HepG2 (cell line): ENCODE measurements around the gene CCDC121. TPM values are rescaled to one million over a fixed set of nuclear protein-coding genes. Genes with fewer than 3 reads are reported as not detected.

Experiments
- AKAP8 ChIP-seq: sonication (generic); formaldehyde crosslinking; IDR thresholded peaks from 2 replicates; pipeline ENCODE4 v1.5.1; 2020; ENCODE audit warnings: mild to moderate bottlenecking, missing genetic modification reagents
- ATF7 ChIP-seq, 2 experiments: fragments of 450-650 bp in 1 of 2; sonication (generic) in 1 of 2; formaldehyde crosslinking in 1 of 2; IDR thresholded peaks; 2 replicates each; pipeline versions ENCODE4 v1.4.0 to v1.6.1; 2016 to 2020; ENCODE audit warnings: antibody characterized with exemption in 1 of 2, mild to moderate bottlenecking in 1 of 2, missing genetic modification reagents in 1 of 2
- BORCS8-MEF2B ChIP-seq: sonication (generic); formaldehyde crosslinking; IDR thresholded peaks from 2 replicates; pipeline ENCODE4 v1.8.0; 2022; ENCODE audit warnings: mild to moderate bottlenecking, missing genetic modification reagents
- CEBPZ ChIP-seq: IDR thresholded peaks from 2 replicates; pipeline ENCODE4 v1.6.1; 2012; ENCODE audit warnings: low read length, improper control_type of control experiment
- EEA1 ChIP-seq: sonication (generic); formaldehyde crosslinking; IDR thresholded peaks from 2 replicates; pipeline ENCODE4 v1.5.1; 2020; ENCODE audit warnings: mild to moderate bottlenecking, missing genetic modification reagents, borderline replicate concordance
- HDAC1 ChIP-seq: sonication (generic); formaldehyde crosslinking; IDR thresholded peaks from 2 replicates; pipeline ENCODE4 v1.5.1; 2020; ENCODE audit warnings: mild to moderate bottlenecking, missing genetic modification reagents
- HMG20B ChIP-seq: conservative IDR thresholded peaks from 2 replicates; pipeline ENCODE4 v1.6.1; 2016; ENCODE audit warnings: missing genetic modification reagents, missing compliant biosample characterization
- KMT2B ChIP-seq: IDR thresholded peaks from 2 replicates; pipeline ENCODE4 v1.6.1; 2016; ENCODE audit warnings: missing genetic modification reagents, missing compliant biosample characterization
- MAFG ChIP-seq: sonication (generic); formaldehyde crosslinking; IDR thresholded peaks from 2 replicates; pipeline ENCODE4 v1.5.1; 2020; ENCODE audit warnings: mild to moderate bottlenecking, missing genetic modification reagents
- NAIF1 ChIP-seq: sonication (generic); formaldehyde crosslinking; IDR thresholded peaks from 2 replicates; pipeline ENCODE4 v1.5.0; 2020; ENCODE audit warnings: mild to moderate bottlenecking, missing genetic modification reagents, borderline replicate concordance
- PHF20 ChIP-seq: sonication (generic); formaldehyde crosslinking; IDR thresholded peaks from 2 replicates; pipeline ENCODE4 v1.5.0; 2020; ENCODE audit warnings: mild to moderate bottlenecking, missing genetic modification reagents
- RARG ChIP-seq: sonication (generic); formaldehyde crosslinking; IDR thresholded peaks from 2 replicates; pipeline ENCODE4 v1.4.0; 2020; ENCODE audit warnings: low read depth, mild to moderate bottlenecking, missing genetic modification reagents
- RELA ChIP-seq: sonication (generic); formaldehyde crosslinking; IDR thresholded peaks from 2 replicates; pipeline ENCODE4 v1.4.0; 2020; ENCODE audit warnings: missing genetic modification reagents
- SP5 ChIP-seq: IDR thresholded peaks from 2 replicates; pipeline ENCODE4 v1.6.1; 2016; ENCODE audit warnings: low read depth, borderline replicate concordance
- STAT5B ChIP-seq: sonication (generic); formaldehyde crosslinking; IDR thresholded peaks from 2 replicates; pipeline ENCODE4 v1.4.0; 2020; ENCODE audit warnings: missing genetic modification reagents
- ZNF142 ChIP-seq: sonication (generic); formaldehyde crosslinking; IDR thresholded peaks from 2 replicates; pipeline ENCODE4 v1.4.0; 2020; ENCODE audit warnings: missing genetic modification reagents
- ZNF576 ChIP-seq: sonication (generic); formaldehyde crosslinking; IDR thresholded peaks from 2 replicates; pipeline ENCODE4 v1.4.0; 2020; ENCODE audit warnings: mild to moderate bottlenecking, missing genetic modification reagents
- ZNF691 ChIP-seq: sonication (generic); formaldehyde crosslinking; IDR thresholded peaks from 2 replicates; pipeline ENCODE4 v1.4.0; 2020; ENCODE audit warnings: missing genetic modification reagents, low read depth, mild to moderate bottlenecking, borderline replicate concordance
- polyA plus RNA-seq, 8 experiments: library from polyadenylated mRNA; depleted of rRNA in 3 of 8; stranded (reverse) in 7 of 8; unstranded in 1 of 8; fragments of >200 nt; fragmentation: Illumina TruSeq in 4 of 8; extraction: Trizol in 4 of 8; gene quantifications; 2 replicates each; pipeline versions ENCODE4 v1.2.1 to v1.2.3, GENCODE V29; 2011 to 2016; ENCODE audit warnings: low read depth in 4 of 8, missing spikeins in 1 of 8, mixed read lengths in 1 of 8; ENCODE audit not compliant: insufficient read depth in 1 of 8
- total RNA-seq, 5 experiments: library from RNA; depleted of rRNA; stranded (reverse); fragments of >200 nt; fragmentation: Illumina TruSeq; extraction: Trizol; gene quantifications; 2 replicates each; pipeline ENCODE4 v1.2.3, GENCODE V29; 2016; ENCODE audit warnings: low read depth in 1 of 5

CCDC121 gene
- total and polyA plus RNA-seq, 2 of the 13 experiments (the other 11 are each of a cell fraction or from before 2014, with no cell fraction given), result 1.9 to 3.0 TPM

GRCh38 chr2:27628767-27629709 lies at the start of gene CCDC121, which contains the start of gene GPN1 (continued):
- TF ChIP-seq ZNF142 (CRISPR knock-in tag) (0 out of 2 replicates have a peak, but pooled peaks have one; percentile 66), ZNF691 (peak; percentile 76; the same call in 1 of the 2 replicates), NAIF1 (CRISPR knock-in tag) (peak; percentile 92; the same call in 1 of the 2 replicates), MAFG (CRISPR knock-in tag) (no peak), BORCS8-MEF2B (CRISPR knock-in tag) (peak; percentile 91; the same call in 1 of the 2 replicates), RARG (CRISPR knock-in tag) (0 out of 2 replicates have a peak, but pooled peaks have one; percentile 50), ZNF576 (CRISPR knock-in tag) (no peak), AKAP8 (CRISPR knock-in tag) (no peak), KMT2B (CRISPR knock-in tag) (peak; percentile 94), ATF7 (IDR thresholded peaks at IDR 0.05) (no peak), ATF7 (CRISPR knock-in tag; IDR thresholded peaks at IDR 0.05) (0 out of 2 replicates have a peak, but pooled peaks have one; percentile 22), PHF20 (CRISPR knock-in tag) (peak; percentile 94), EEA1 (CRISPR knock-in tag) (no peak), HMG20B (peak; percentile 49; the same call in 1 of the 2 replicates), RELA (CRISPR knock-in tag) (peak; percentile 17; the same call in 1 of the 2 replicates), STAT5B (CRISPR knock-in tag) (no peak), CEBPZ (no peak), HDAC1 (CRISPR knock-in tag) (peak; percentile 99), SP5 (CRISPR knock-in tag) (peak; percentile 57; the same call in 1 of the 2 replicates)
